ENCODE data around the gene P2RY12.

The P2RY12 gene

DNA sequence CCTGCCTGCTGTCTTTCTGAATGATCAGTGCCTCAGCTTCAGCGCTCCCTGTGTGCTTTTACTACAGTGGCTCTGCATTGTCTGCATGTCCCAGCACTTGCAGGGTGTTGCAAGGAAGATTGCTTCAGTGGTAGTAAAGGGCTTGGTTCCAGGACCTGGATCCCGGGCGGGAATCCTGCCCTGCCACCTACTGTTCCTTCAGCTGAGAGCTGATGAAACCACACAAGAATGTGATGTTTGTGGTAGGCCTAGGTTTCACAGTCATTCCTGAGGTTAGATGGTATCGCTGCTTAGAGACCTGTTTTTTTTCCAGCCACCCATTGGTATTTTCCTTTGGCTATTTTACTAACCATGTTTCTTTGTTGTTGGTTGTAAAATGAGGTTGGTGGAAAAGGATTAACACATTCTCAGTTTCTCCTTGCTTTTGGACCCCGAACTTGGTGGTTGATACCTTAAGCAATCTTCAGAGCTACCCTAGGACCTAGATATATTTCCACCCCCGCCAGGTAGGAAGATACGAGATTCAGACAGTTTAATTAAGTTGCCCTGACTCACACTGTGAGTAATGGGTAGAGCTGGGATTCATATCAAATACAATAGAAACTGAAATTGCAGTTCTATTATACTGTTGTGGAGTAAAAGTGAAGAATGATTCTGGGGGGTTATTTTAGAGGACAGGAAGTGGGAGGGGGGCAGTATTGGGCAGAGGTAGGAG lies 79.3 kb downstream of the P2RY12 start:
- no peak for DNase-seq

DNA sequence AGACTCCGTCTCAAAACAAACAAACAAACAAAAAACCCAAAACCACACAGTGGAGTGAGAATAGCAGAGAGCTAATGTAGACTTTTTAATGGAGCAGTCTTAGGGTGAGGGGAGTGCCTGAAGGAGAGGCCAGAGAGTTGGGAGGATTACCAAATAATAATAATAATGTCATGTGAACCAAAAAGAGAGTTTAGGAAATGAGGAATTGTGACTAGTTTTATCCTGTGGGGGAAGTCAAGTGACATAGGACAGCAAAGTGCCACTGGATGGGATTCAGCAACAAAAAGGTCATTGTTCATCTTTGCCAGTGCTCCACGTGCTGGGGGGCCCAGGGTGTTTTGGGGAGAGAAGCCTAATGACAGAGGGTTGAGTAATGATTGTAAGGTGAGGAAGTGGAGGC lies 80.8 kb downstream of the P2RY12 start:
- no peak for DNase-seq

DNA sequence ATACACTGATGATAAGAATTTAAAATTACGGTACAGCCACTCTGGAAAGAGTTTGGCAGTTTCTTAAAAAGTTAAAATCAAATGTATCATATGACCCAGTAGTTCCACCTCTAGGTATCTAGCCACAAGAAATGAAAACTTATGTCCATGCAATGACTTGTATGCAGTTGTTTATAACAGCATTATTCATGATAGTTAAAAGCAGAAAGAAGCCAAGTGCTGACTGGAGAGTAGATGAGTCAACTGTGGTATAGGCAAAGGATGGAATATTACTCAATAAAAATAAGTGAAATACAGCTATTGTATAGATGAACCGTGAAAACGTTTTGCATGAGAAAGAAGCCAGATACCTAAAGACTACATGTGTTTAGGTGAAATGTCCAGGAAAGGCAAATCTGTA lies 82.8 kb downstream of the P2RY12 start:
- no peak for DNase-seq

DNA sequence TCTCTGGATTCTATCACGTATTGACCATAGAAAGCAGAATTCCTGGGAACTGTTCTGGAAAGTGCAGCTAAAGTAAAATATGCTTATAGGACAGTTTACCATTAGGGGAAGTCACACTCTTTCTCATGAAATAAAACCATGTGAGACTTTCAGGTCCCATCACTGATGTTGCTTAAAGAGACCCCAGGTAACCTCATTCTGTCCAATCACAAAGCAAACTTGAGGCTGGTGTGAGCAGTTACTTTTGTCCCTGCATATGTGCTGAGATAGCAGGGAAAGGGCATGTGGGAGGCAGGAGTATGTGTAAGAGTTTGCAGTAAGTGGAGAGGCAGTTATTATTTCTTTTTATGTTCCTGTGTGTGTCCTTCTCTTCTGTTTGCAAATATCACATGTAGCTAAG lies 84.0 kb downstream of the P2RY12 start:
- DNase-seq = no peak

DNA sequence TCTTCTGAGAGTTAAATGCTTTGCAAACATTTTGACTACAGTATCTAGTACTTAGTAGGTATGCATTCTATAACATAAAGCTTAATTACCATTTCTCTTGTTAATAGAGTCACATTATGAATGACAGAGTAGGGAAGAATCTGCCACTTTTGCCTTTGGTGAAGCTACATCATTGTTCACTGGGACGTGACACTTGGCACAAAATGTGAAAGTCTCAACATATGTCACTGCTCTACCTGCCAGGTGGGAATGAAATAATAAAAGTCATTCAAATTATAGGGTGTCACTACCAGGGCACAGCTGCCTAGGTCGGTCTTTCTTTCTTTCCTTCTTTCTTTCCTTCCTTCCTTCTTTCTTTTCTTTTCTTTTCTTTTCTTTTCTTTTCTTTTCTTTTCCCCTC lies 85.5 kb downstream of the P2RY12 start:
- no peak for DNase-seq

DNA sequence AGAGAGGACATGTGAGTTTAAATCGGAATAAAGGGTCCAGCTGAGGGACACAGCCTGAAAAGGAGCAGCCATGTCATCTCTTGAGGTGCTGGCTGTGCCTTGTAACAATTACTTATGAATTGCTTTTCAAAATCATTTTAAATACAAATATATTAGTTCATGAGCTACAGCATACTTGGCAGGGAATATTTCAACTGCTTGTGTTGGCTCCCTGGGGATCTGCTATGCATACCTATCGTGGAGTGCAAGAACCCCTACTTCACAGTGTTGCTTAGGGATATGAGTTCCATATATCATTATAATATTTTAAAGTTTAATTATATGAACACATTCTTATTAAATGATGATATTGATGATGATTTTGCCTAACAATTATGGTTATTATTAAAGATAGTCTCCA lies 87.1 kb downstream of the P2RY12 start:
- DNase-seq = no peak

DNA sequence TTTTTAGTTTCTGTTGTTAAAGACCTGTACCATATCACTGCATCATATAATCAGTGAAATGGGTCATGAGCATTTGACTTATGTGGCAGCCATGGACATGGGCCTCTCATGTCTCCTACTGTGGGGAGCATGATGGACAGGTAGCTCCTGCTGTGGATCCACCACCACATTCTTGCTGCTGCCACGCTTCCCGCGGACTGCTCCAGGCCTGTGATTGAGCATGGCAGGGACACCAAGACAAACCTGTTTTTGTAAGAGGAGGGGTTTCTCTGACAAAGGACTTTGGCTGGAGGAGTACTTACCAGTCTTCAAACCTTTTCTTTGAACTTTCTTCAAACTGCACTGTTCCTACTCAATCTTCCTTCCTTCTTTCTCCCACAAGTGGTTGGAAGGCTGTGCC lies 88.3 kb downstream of the P2RY12 start:
- no peak for DNase-seq

DNA sequence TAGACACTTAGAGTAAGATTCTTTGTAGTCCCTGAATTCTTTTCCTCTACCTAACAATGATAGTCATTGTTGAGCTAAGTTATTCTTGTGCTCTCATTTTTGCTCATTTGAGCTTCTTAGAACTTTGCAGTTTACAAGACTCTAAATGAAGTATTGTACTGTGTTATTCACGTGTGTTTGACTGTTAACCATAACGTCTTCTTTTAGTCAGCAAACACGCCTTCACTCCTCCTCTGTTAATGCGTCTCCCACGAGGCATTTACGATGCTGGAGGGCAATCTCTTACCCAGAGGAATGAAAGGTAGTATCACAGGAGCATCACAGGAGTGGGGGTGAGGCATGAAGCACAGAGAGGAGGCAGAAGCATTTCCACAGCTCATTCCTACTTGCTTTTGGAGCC lies 91.4 kb downstream of the P2RY12 start:
- DNase-seq = no peak

DNA sequence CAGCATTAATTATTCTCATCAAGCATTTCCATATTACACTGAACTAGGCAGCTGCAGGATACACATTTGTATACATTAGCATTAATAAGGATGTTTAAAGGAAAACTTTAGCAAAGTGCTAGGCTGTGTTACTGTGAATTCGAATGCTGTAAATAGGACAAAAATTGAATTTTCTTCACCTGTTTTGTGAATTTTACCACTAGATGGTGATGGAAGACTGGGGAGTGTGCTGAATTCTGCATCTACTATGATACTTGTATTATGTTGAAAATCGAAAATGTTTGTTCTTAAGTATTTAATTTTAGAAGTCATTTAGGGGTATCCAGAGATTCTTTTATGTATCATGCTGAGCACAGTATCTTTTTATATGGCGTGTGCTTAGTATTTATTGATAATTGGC lies 93.9 kb downstream of the P2RY12 start:
- DNase-seq = no peak

DNA sequence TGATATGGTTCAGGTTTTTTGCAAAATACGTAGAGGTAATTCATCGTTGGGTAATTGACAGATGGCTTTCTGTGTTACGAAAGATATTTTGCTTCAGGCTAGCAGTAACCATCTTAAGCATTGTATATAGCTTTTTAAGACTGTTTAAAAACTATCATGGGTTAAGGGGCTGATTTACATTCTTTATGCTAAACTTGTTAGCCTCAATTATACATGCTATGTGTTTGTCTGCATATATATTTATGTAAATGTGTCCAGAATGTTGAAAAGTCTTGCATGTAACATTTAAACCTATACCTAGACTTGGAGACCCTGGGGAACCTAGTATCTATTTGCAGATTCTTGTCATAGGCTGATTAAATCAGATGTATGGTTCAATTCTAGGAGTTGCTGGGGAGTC lies 95.1 kb downstream of the P2RY12 start:
- DNase-seq = no peak

All from DMS153 (cell line).